Naive B cell (primary cell): ENCODE results near the gene ZNF581. TPM values are rescaled to one million over a fixed set of nuclear protein-coding genes. Genes with fewer than 3 reads are reported as not detected.

Source experiments
- ATAC-seq, 2 donors: fragments of 150-1000 bp; cut with Tn5 transposase; 2 replicates each; pipeline ENCODE4 v1.10.0; 2021; ENCODE audit warnings: low read depth in 2 of 2, mild to moderate bottlenecking in 2 of 2, moderate library complexity in 2 of 2
- DNase-seq: peaks from one replicate; pipeline ENCODE4 v3.0.0; 2022
- H3K27ac Mint-ChIP-seq, 6 donors: one replicate each; pipeline ENCODE4 v1.8.0; 2020 to 2022; ENCODE audit warnings: mild to moderate bottlenecking in 6 of 6, mixed read lengths in 6 of 6, moderate library complexity in 5 of 6, inconsistent platforms in 2 of 6
- H3K27me3 Mint-ChIP-seq, 3 donors: one replicate each; pipeline ENCODE4 v1.8.0; 2021 to 2022; ENCODE audit warnings: mixed read lengths in 3 of 3, mild to moderate bottlenecking in 1 of 3
- H3K36me3 Mint-ChIP-seq, 2 donors: one replicate each; pipeline ENCODE4 v1.8.0; 2020 to 2022; ENCODE audit warnings: mixed read lengths in 2 of 2, inconsistent platforms in 1 of 2, mild to moderate bottlenecking in 1 of 2
- H3K4me1 Mint-ChIP-seq, 3 donors: one replicate each; pipeline ENCODE4 v1.8.0; 2020 to 2022; ENCODE audit warnings: mixed read lengths in 3 of 3, inconsistent platforms in 1 of 3, mild to moderate bottlenecking in 1 of 3, moderate library complexity in 1 of 3
- H3K4me3 Mint-ChIP-seq, 8 donors: one replicate each; pipeline ENCODE4 v1.8.0; 2020 to 2022; ENCODE audit warnings: mild to moderate bottlenecking in 8 of 8, mixed read lengths in 8 of 8, moderate library complexity in 8 of 8, inconsistent platforms in 2 of 8
- H3K9me3 Mint-ChIP-seq, 7 donors: one replicate each; pipeline ENCODE4 v1.8.0; 2020 to 2022; ENCODE audit warnings: mixed read lengths in 7 of 7, mild to moderate bottlenecking in 5 of 7, inconsistent platforms in 2 of 7, moderate library complexity in 1 of 7
- polyA plus RNA-seq, 6 donors: library from polyadenylated mRNA; unstranded; fragments of 300-500 nt; fragmentation: Illumina TruSeq; gene quantifications; one replicate each; pipeline ENCODE4 v1.2.3, GENCODE V29; 2021; ENCODE audit warnings: low read depth in 6 of 6

Gene ZNF581
- polyA plus RNA-seq, 6 donors from 2014 or later, result 60.7 to 82.8 (median 65.4) TPM

GRCh38 chr19:55671054-55671378, 27.6 kb downstream of the ZNF581 start:
- no peak for DNase-seq
- H3K4me3 Mint-ChIP-seq, result peak overlapping the region in 1 of 8 donors; percentile 69
- peak overlapping the region in 3 of 6 donors; percentile 36 to 87 (median 82) for H3K27ac Mint-ChIP-seq
- peaks cover 29 to 57% (median 39%) of the 10 kb centered on the region in 3 donors for H3K4me1 Mint-ChIP-seq
- H3K36me3 Mint-ChIP-seq, result peaks cover 0 to 8% of the 10 kb centered on the region in 2 donors
- no peaks in the 10 kb centered on the region for H3K27me3 Mint-ChIP-seq
- ATAC-seq, result no peak
- H3K9me3 Mint-ChIP-seq, result no peaks in the 10 kb centered on the region

- H3K36me3 Mint-ChIP-seq, result peaks cover 0 to 15% of the 10 kb centered on the region in 2 donors
- ATAC-seq (no peak), DNase-seq (no peak)
- peak overlapping the region in 5 of 6 donors; percentile 27 to 96 (median 63) for H3K27ac Mint-ChIP-seq
- peak overlapping the region in 1 of 8 donors; percentile 76 for H3K4me3 Mint-ChIP-seq
- H3K4me1 Mint-ChIP-seq, result peaks cover 36 to 67% (median 52%) of the 10 kb centered on the region in 3 donors
- H3K9me3 Mint-ChIP-seq, result no peaks in the 10 kb centered on the region
- no peaks in the 10 kb centered on the region for H3K27me3 Mint-ChIP-seq
Observed at GRCh38 chr19:55672418-55672817, 29.0 kb downstream of the ZNF581 start.

GRCh38 chr19:55673465-55673864, 30.0 kb downstream of the ZNF581 start:
- DNase-seq (no peak), ATAC-seq (no peak)
- Mint-ChIP-seq H3K4me3 (peak overlapping the region in 5 of 8 donors; percentile 34 to 83 (median 47)), H3K36me3 (peaks cover 3 to 15% of the 10 kb centered on the region in 2 donors), H3K27ac (peak overlapping the region; percentile 86 to 96 (median 88)), H3K9me3 (no peaks in the 10 kb centered on the region), H3K27me3 (no peaks in the 10 kb centered on the region), H3K4me1 (peaks cover 47 to 70% (median 63%) of the 10 kb centered on the region in 3 donors)

- Mint-ChIP-seq H3K4me3 (peak overlapping the region in 4 of 8 donors; percentile 34 to 83 (median 63)), H3K4me1 (peaks cover 51 to 74% (median 67%) of the 10 kb centered on the region in 3 donors), H3K27me3 (no peaks in the 10 kb centered on the region), H3K36me3 (peaks cover 3 to 15% of the 10 kb centered on the region in 2 donors), H3K27ac (peak overlapping the region; percentile 86 to 96 (median 88)), H3K9me3 (no peaks in the 10 kb centered on the region)
- ATAC-seq (no peak), DNase-seq (no peak)
Observed at GRCh38 chr19:55673889-55674288, 30.4 kb downstream of the ZNF581 start.

GRCh38 chr19:55674459-55674840, 31.0 kb downstream of the ZNF581 start:
- Mint-ChIP-seq H3K9me3 (no peaks in the 10 kb centered on the region), H3K27me3 (no peaks in the 10 kb centered on the region), H3K27ac (peak overlapping the region in 5 of 6 donors; percentile 85 to 98 (median 96)), H3K36me3 (peaks cover 3 to 15% of the 10 kb centered on the region in 2 donors), H3K4me3 (peak overlapping the region; percentile 52 to 99 (median 73)), H3K4me1 (peaks cover 55 to 74% (median 73%) of the 10 kb centered on the region in 3 donors)
- no peak for ATAC-seq
- no peak for DNase-seq

- ATAC-seq, result peak; percentile 67 to 74
- Mint-ChIP-seq H3K27ac (peak within 1 kb of the TSS; percentile 92 to 99 (median 96)), H3K27me3 (no peaks in the 10 kb centered on the region), H3K4me1 (peaks cover 61 to 80% (median 75%) of the 10 kb centered on the region in 3 donors), H3K9me3 (no peaks in the 10 kb centered on the region), H3K4me3 (peak within 1 kb of the TSS; percentile 95 to 100 (median 96)), H3K36me3 (peaks cover 3 to 15% of the 10 kb centered on the region in 2 donors)
- DNase-seq, result peak; percentile 95
Observed at GRCh38 chr19:55674841-55675660, 31.6 kb downstream of the ZNF581 start, which contains the start of gene EPN1. Gene EPN1 (plus strand): TSS chr19:55675226. CDS start chr19:55678628, 3,402 bp downstream.

GRCh38 chr19:55675661-55676354, 32.4 kb downstream of the ZNF581 start:
- Mint-ChIP-seq H3K27me3 (no peaks in the 10 kb centered on the region), H3K27ac (peak overlapping the region; percentile 85 to 99 (median 96)), H3K4me1 (peaks cover 57 to 83% (median 77%) of the 10 kb centered on the region in 3 donors), H3K36me3 (peaks cover 3 to 19% of the 10 kb centered on the region in 2 donors), H3K4me3 (peak overlapping the region; percentile 95 to 100 (median 96)), H3K9me3 (no peaks in the 10 kb centered on the region)
- ATAC-seq (no peak), DNase-seq (no peak)

- Mint-ChIP-seq H3K4me3 (peak overlapping the region; percentile 35 to 100 (median 95)), H3K27ac (peak overlapping the region in 5 of 6 donors; percentile 31 to 97 (median 91))
- ATAC-seq, result no peak
Observed at GRCh38 chr19:55676383-55676782, 32.9 kb downstream of the ZNF581 start.

GRCh38 chr19:55676889-55677505, 33.5 kb downstream of the ZNF581 start:
- Mint-ChIP-seq H3K27ac (peak overlapping the region; percentile 53 to 98 (median 96)), H3K36me3 (peaks cover 3 to 22% of the 10 kb centered on the region in 2 donors), H3K4me3 (peak overlapping the region; percentile 88 to 100 (median 95)), H3K4me1 (peaks cover 49 to 75% (median 66%) of the 10 kb centered on the region in 3 donors), H3K9me3 (no peaks in the 10 kb centered on the region), H3K27me3 (no peaks in the 10 kb centered on the region)
- ATAC-seq (no peak), DNase-seq (no peak)

More at GRCh38 chr19:55676383-55676782, 32.9 kb downstream of the ZNF581 start:
- H3K9me3 Mint-ChIP-seq, result no peaks in the 10 kb centered on the region
- no peaks in the 10 kb centered on the region for H3K27me3 Mint-ChIP-seq
- peaks cover 3 to 22% of the 10 kb centered on the region in 2 donors for H3K36me3 Mint-ChIP-seq
- DNase-seq, result no peak
- H3K4me1 Mint-ChIP-seq, result peaks cover 52 to 79% (median 71%) of the 10 kb centered on the region in 3 donors

GRCh38 chr19:55677572-55678028, 34.2 kb downstream of the ZNF581 start:
- no peaks in the 10 kb centered on the region for H3K27me3 Mint-ChIP-seq
- ATAC-seq (no peak), DNase-seq (no peak)
- H3K36me3 Mint-ChIP-seq, result peaks cover 3 to 22% of the 10 kb centered on the region in 2 donors
- no peaks in the 10 kb centered on the region for H3K9me3 Mint-ChIP-seq
- H3K27ac Mint-ChIP-seq, result peak overlapping the region; percentile 96 to 99 (median 97)
- peak overlapping the region; percentile 83 to 99 (median 95) for H3K4me3 Mint-ChIP-seq
- peaks cover 52 to 71% (median 64%) of the 10 kb centered on the region in 3 donors for H3K4me1 Mint-ChIP-seq

GRCh38 chr19:55678121-55678671, 34.7 kb downstream of the ZNF581 start:
- peak; percentile 90 for DNase-seq
- peaks cover 3 to 22% of the 10 kb centered on the region in 2 donors for H3K36me3 Mint-ChIP-seq
- peaks cover 52 to 70% (median 63%) of the 10 kb centered on the region in 3 donors for H3K4me1 Mint-ChIP-seq
- H3K27ac Mint-ChIP-seq, result peak overlapping the region; percentile 96 to 99 (median 97)
- ATAC-seq, result peak; percentile 85 to 88
- peak overlapping the region; percentile 83 to 99 (median 95) for H3K4me3 Mint-ChIP-seq
- no peaks in the 10 kb centered on the region for H3K9me3 Mint-ChIP-seq
- no peaks in the 10 kb centered on the region for H3K27me3 Mint-ChIP-seq

GRCh38 chr19:55679343-55680257, 36.2 kb downstream of the ZNF581 start:
- Mint-ChIP-seq H3K36me3 (peaks cover 8 to 22% of the 10 kb centered on the region in 2 donors), H3K4me3 (peak overlapping the region in 6 of 8 donors; percentile 19 to 95 (median 56)), H3K27ac (peak overlapping the region in 5 of 6 donors; percentile 79 to 97 (median 96)), H3K27me3 (no peaks in the 10 kb centered on the region), H3K9me3 (no peaks in the 10 kb centered on the region), H3K4me1 (peaks cover 48 to 66% (median 66%) of the 10 kb centered on the region in 3 donors)
- DNase-seq, result no peak
- no peak for ATAC-seq
